HT1080 (cell line): ENCODE measurements around the gene COL13A1. TPM values are rescaled to one million over a fixed set of nuclear protein-coding genes. Genes with fewer than 3 reads are reported as not detected.

Experiments used
- DNase-seq: peaks from one replicate; pipeline ENCODE4 v3.0.0-alpha.2; 2015; ENCODE audit warnings: low read depth
- total RNA-seq: library from RNA; depleted of rRNA; stranded (reverse); fragments of >200 nt; shearing (Covaris generic); gene quantifications from 2 replicates; pipeline ENCODE4 v1.2.3, GENCODE V29; 2014

The COL13A1 gene
- total RNA-seq, 1 experiment from 2014 or later = 114 TPM

DNA sequence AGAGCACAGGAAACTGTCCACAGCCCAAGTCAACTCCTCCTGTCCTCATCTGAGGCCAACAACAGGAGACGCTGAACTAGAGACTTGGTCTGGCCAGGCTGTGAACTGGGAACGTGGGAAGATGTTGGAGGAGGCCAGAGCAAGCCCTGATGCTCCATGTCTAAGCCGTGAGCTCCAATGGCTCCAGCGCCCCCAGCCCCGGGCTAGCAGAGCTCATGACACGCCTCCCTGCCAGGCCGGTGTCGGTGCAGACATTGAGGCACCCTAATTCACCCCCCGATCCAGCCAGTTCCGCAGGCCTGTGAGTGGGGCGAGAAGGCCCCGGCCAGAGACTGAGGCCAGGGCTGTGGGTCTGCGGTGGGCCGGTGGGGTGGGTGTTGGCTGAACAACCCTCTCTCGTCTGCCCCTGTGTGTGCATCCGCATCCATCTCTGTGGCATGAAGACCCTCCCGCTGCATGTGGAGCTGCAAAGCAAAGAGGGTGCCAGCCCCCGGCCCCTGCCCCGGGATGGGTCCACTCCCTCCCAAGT is 141.7 kb downstream of the COL13A1 start:
- DNase-seq = no peak

DNA sequence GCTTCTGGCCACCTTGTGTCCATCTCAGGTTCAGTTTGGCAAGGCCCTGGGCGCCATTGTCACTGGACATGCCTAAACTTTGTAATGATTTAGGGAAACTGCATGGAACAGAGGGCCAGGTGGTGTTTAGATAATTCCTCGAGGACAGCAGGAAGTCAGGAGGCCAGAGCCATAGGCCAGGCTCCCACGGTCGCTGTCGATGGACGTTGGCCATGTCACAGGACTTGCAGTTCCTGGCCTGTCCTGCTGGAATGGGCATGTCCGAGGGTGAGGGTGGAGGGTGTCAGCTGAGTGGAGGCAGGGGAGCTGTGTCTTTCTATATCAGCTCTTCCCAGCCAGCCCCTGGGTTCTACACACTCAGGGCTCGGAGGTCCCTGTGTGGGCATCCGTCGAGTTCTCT is 143.1 kb downstream of the COL13A1 start:
- no peak for DNase-seq

- DNase-seq = no peak
Measured at GRCh38 chr10:69948261-69948660, 146.6 kb downstream of the COL13A1 start.

- DNase-seq = no peak
Measured at GRCh38 chr10:69949770-69950169, 148.1 kb downstream of the COL13A1 start.

DNA sequence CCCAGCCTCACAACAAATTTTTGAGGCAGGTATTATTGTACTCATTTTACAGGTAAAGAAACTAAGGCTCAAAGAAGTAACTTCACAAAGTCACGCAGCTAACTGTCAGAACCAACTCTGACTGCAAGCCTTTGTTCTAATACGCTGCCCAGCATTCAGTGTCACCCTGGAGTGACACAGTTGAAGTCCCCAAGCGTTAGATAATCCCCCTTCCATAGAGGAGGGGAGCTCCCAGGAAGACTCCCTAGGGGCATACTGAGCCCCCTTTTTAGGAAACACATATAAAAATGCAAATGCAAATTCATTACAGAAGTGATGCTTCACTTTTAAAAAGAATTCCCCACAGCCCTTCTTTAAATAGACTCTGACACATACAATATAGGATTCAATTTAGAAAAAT is 150.0 kb downstream of the COL13A1 start:
- no peak for DNase-seq

DNA sequence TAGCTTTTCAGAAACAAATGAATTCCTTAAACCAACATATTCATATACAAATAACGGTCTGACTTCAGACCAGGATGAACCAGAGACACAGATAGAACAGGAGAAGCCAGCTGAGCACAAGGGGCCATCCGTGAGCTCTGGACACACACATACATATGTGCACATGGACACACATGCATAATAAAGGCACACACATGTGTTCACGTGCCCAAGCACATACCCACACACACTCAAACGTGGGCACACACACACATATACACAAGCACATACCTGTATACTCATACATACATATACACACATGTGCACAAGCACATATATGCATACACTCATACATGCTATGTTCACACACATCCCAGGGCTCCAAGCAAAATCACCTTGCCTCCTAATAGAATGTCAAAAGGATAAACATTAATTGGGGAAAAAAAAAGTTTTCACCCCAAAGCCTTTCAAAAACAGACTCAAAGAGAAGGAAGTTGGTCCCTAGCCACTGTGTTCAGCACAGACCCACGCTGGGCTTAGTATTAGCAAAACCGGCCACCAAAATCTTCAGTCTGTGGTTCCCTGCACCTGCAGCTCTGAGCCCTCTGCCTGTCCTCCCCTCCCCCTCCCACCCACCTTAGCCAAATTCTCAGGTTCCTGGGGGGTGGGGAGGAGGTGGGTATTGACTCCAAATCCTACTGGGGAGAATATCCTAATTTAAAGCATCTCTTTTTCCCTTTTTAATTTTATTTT is 150.5 kb downstream of the COL13A1 start:
- no peak for DNase-seq

GRCh38 chr10:69952821-69953221 is 151.1 kb downstream of the COL13A1 start:
- DNase-seq = no peak

DNA sequence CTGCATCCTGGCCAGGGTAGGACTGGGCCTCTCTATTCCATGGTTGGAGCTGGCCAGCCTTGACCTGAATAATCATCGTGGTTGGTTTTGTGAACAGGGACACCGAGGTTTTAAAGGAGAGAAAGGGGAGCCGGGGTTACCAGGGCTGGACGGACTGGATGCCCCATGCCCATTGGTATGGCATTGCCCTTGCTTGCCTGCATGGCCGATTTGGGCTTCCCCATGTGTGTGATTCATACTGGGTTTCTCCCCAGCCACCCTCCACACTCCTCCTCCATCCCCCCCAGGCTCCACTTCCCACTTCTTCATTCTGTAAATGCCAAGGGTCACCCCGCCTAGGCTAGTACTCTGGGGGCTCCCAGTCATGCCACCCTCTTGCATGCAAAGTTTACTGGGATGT is 152.1 kb downstream of the COL13A1 start:
- DNase-seq = no peak

- no peak for DNase-seq
Measured at GRCh38 chr10:69955211-69955805, 153.6 kb downstream of the COL13A1 start.

DNA sequence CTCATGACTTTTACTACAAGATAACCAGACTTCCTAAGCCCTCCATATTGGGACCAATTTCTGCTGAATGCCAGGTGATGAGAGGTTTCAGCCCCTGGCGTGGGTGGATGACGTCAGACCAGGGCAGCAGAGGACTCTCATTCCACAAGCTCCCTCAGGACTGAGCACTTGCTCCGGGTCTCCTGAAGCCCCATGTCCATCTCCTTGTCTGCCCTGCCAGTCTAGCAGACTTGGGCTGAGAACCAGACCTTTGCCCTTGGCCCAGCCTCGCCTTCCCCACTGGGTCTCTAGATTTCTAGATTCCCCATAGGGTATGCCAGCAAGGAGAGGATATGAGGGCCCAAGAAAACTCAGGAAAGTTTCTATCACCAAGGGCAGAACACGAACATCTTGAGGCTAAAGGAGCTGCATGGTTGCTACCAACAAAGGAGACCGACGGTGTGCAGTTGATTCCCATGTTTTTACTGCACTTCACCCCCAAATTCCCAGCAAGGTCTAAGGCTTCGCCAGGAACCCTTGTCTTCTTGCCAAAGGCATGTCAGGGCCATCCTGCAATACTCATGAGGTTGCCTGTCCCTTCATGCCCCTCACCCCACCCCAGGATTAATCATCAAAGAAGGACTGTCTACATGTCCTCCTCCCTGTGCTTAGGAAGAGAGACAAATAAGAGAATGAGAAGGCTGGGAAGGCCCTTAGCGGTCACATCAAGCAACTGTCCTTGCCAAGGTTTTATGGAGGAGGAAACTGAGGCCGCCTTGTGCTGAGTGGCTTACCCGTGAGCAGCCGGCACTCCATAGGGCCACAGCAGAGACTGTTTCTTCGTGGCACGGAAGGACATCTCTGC is 154.4 kb downstream of the COL13A1 start:
- no peak for DNase-seq

DNA sequence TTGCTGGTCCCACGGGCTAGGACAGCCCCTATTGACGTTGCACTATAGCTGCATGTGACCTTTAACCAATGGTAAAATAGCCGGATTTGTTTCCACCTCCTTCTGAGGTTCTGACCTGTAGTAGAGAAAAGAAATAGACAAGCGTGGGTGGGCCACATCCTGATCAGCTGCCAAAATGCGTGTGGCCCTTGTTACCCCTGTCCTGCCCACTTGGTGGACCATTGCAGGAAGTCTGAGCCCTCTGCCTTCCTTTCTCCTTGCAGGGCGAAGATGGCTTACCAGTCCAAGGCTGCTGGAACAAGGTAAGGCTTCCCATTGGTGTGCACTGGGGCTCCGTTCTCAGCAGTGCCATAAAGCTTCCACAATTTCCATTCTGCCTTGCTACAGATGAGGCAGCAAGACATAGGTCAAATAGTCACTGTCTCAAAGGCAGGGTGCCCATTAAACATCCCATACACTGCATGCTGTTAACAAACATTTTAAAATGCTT is 155.1 kb downstream of the COL13A1 start:
- no peak for DNase-seq

GRCh38 chr10:69957241-69957885 is 155.7 kb downstream of the COL13A1 start:
- no peak for DNase-seq

- DNase-seq = peak; percentile 56
Measured at GRCh38 chr10:69957886-69958555, 156.3 kb downstream of the COL13A1 start.

- DNase-seq = no peak
Measured at GRCh38 chr10:69958556-69958902, 156.8 kb downstream of the COL13A1 start.

DNA sequence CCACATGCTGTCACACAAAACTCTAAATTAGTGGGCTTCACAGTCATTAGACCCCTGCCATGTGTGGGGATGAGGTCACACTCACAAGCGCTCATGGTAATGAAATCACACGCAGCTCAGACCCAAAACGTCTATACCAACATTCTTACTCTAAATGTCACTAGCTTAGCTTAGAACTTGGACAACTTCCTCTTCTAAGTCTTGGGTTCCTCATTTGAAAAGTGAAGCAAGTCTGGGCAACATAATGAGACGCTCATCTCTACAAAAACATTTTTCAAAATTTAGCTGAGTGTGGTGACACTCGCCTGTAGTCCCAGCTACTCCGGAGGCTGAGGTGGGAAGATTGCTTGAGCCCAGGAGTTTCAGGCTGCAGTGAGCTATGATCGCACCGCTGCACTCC is 158.2 kb downstream of the COL13A1 start:
- no peak for DNase-seq

- no peak for DNase-seq
Measured at GRCh38 chr10:69960606-69960987, 158.9 kb downstream of the COL13A1 start.

GRCh38 chr10:69960988-69961880 is 159.5 kb downstream of the COL13A1 start:
- DNase-seq = no peak

DNA sequence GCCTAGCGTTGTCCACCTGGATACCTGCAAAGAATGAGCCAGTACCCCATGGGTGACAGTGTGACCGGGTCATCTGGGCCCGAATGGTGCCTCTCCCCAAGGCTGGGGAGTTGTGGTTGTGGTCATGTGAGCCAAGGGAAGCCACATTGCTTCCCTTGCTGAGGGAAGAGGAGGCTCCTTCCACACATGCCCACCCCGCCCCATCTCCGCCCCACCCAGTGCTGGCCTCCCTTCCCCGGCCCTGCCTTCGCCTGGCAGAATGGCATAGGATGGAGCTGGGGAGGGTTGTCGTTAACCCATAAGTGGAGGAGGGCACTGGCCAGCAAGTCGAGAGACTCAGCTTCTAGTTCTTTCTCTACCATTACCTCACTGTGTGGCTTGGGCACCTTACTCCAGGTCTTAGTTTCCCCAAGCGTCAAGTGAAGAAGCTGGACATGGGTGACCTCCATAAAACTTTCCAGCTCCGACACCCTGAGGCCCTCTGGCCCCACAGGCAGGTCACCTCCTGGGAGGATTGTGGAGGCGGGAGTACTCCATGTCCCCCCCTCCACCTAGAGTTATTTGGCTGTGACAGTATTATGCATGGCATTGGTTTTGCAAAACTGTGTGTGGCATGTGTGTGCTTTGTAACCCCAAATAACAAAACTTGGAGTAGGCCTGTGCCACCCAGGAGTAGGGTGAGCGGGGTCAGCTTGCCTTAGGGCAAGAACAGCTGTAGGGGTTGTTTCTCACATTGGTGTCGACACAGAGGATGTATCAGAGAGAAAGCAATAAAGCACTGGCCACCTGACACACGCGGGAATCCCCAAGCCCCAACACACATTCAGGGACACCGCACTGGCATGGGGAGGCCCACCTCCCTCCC is 160.4 kb downstream of the COL13A1 start:
- DNase-seq = no peak

- DNase-seq = no peak
Measured at GRCh38 chr10:69962746-69963135, 161.0 kb downstream of the COL13A1 start.
